OCI-LY1 (cell line): Measurements from ENCODE around the gene MAGEA6.

Experiments
- CTCF ChIP-seq: fragments of 200-600 bp; sonication (generic), shearing (Covaris generic); IDR thresholded peaks from 2 replicates; pipeline ENCODE4 v1.5.1; 2017; ENCODE audit warnings: mild to moderate bottlenecking, antibody characterized with exemption, low read length, moderate library complexity, mixed read lengths
- EZH2 ChIP-seq: fragments of 200-600 bp; sonication (generic), shearing (Covaris generic); IDR thresholded peaks from 2 replicates; pipeline ENCODE4 v1.8.0; 2017; ENCODE audit warnings: borderline replicate concordance, mixed run types, mild to moderate bottlenecking, antibody characterized with exemption, low read length, moderate library complexity, mixed read lengths

- peak; percentile 47 for TF ChIP-seq CTCF
- no peak for TF ChIP-seq EZH2
These were observed 47.7 kb upstream of the MAGEA6 start for GRCh38 chrX:152817078-152817764.
